Astrocyte of the cerebellum (primary cell): ENCODE data around the gene STXBP2.

Source experiments
- DNase-seq: peaks from one replicate; pipeline ENCODE4 v3.0.0-alpha.2; 2011; ENCODE audit warnings: low read depth
- H3K4me3 ChIP-seq: 2 replicates; pipeline ENCODE4 v1.5.1; 2011; ENCODE audit warnings: mild to moderate bottlenecking, low read depth, low read length, moderate library complexity
- CTCF ChIP-seq: IDR thresholded peaks from 2 replicates; pipeline ENCODE4 v1.5.1; 2012; ENCODE audit warnings: low read length, low read depth, moderate library complexity, mild to moderate bottlenecking; ENCODE audit errors: missing control alignments
- in situ Hi-C: cut with HindIII; loops from 2 replicates; pipeline ENCODE4 v1.10.0; 2017; ENCODE audit warnings: low sequenced_read_pairs

STXBP2 gene

DNA sequence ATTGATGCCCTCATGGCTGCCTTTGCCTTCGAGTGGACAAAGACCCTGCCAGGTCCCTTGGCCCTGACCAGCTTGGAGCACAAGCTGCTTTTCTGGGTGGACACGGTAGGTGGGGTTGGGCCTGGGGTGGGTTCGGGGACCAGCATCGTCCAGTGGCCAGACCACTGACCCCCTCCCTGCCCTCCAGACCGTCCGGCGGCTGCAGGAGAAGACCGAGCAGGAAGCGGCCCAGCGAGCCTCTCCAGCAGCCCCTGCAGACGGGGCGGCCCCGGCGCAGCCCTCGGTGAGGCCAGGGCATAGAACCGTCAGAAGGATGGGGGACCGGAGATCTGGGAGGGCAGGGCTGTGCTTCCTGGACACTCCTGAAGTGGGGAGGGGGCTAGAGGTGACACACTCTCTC is 30.6 kb upstream of the STXBP2 start:
- in situ Hi-C loops = no loop called here
- H3K4me3 ChIP-seq = no peak overlapping the region
- no peak for DNase-seq
- no peak for TF ChIP-seq CTCF

DNA sequence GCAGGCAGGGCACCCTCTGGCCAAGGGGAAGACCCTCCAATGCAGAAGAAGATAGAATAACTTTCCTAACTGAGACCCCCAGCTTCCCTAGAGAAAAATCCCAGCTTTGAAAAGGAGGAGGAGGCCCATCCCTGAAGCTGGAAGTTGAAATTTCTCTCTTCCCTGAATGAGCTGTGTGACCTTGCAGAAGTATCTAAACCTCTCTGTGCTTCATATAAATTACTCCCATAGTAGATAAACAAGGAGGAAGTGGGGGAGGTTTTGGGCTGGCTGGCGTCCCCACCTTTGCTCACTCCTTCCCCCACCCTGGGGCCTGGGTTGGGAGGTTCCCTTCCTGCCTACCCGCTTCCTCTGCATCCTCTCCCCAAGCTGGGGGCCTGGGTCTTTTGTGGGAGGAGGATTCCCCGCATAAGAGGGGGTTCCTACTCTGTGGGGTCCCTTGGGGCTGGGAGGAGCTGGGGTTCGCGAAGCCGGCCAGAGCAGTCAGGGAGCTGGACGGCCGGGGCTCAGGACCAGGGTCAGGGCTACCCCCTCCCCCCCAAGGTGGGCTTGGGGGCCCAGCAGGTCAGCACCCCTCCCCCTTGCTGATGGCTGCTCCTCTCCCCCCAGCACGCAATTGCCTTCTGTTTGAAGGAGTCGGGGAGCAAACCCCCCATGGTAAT is 29.6 kb upstream of the STXBP2 start:
- in situ Hi-C loops = no loop called here
- DNase-seq = no peak
- H3K4me3 ChIP-seq = no peak overlapping the region
- no peak for TF ChIP-seq CTCF

DNA sequence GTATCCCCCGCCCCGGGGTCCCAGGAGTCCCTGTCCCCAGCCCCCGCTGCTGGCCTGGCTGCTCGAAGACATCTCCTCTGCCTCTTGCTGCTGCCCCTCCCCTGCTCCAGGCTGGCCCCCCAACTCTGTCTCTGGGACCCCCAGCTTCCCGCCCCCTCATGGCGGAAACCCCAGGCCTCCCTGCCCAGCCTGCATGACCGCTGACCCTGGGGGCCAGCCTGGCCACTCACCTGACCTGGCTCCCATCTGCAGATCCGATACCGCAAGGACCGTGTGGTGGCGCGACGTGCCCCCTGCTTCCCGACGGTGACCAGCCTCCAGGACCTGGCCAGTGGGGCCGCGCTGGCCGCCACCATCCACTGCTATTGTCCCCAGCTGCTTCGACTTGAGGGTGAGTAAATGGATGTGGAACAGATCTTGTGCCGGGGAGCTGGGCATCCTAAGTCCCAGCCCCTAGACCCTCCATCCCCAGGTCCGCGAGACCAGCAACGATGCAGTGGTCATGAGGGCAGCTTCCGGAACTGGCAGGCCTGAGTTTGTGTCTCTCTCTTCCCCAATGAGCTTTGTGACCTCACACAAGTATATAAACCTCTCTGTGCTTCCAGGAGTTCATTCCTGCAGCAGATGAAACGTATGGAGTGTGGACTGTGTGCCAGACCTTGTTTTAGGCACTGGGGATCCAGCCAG is 28.9 kb upstream of the STXBP2 start:
- in situ Hi-C loops = no loop called here
- no peak overlapping the region for H3K4me3 ChIP-seq
- no peak for DNase-seq
- TF ChIP-seq CTCF = no peak

DNA sequence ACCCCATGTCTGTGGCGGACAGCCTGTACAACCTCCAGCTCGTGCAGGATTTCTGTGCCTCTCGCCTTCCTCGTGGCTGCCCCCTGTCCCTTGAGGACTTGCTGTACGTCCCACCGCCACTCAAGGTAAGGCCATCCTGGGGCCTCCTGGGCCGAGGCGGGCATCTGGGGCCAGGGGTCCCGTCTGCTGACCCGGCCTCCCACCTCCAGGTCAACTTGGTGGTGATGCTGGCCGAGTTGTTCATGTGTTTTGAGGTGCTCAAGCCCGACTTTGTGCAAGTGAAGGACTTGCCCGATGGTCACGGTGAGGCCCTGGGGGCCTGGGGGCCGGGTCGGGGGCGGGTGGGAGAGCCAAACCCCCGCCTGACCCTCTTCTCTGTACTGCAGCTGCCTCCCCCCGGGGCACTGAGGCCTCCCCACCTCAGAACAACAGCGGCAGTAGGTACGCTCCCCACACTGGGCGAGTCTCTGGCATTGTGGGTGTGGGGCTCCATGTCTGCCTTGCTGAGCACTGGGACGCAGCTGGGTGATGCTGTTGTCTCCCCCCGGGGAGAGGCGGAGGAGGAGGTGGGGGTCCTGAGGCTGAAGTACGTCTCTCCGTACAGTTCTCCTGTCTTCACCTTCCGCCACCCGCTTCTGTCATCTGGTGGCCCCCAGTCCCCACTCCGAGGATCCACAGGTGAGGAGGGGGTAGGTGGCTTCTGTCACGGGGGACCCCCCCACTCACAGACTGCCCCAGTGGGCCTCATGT is 26.2 kb upstream of the STXBP2 start:
- no peak for DNase-seq
- in situ Hi-C loops = no loop called here
- TF ChIP-seq CTCF = no peak
- no peak overlapping the region for H3K4me3 ChIP-seq

- no peak for DNase-seq
- no peak for TF ChIP-seq CTCF
- no peak overlapping the region for H3K4me3 ChIP-seq
- in situ Hi-C loops = no loop called here
Observed at GRCh38 chr19:7611541-7612279, 25.2 kb upstream of the STXBP2 start.
